AG04449 (cell line): Measurements from ENCODE around the gene CNN2.

ENCODE experiments used
- CTCF ChIA-PET: fragments of 350-600 bp; formaldehyde crosslinking; extraction: SDS; loops from one replicate; lab custom pipeline; 2021; ENCODE audit warnings: antibody characterized with exemption; lab: Yijun Ruan, JAX
- POLR2A ChIA-PET: fragments of 400-600, 350-600 bp; formaldehyde crosslinking; extraction: SDS; loops from one replicate; lab custom pipeline; 2020; ENCODE audit warnings: antibody characterized with exemption, inconsistent platforms; lab: Yijun Ruan, JAX
- DNase-seq: peaks from one replicate; pipeline ENCODE4 v3.0.0-alpha.2; 2010; ENCODE audit warnings: low read depth, low spot score
- H3K4me3 ChIP-seq: 2 replicates; pipeline ENCODE4 v1.5.1; 2011; ENCODE audit warnings: low read depth, mild to moderate bottlenecking, control low read depth, low read length
- TF ChIP-seq, protein P1 (sequence below): IDR thresholded peaks from one replicate; pipeline ENCODE4 v1.5.1; 2011; ENCODE audit warnings: mild to moderate bottlenecking, moderate library complexity, low read length, control low read depth, inconsistent platforms; ENCODE audit not compliant: insufficient read depth; ENCODE audit errors: missing control alignments

CNN2 gene

DNA sequence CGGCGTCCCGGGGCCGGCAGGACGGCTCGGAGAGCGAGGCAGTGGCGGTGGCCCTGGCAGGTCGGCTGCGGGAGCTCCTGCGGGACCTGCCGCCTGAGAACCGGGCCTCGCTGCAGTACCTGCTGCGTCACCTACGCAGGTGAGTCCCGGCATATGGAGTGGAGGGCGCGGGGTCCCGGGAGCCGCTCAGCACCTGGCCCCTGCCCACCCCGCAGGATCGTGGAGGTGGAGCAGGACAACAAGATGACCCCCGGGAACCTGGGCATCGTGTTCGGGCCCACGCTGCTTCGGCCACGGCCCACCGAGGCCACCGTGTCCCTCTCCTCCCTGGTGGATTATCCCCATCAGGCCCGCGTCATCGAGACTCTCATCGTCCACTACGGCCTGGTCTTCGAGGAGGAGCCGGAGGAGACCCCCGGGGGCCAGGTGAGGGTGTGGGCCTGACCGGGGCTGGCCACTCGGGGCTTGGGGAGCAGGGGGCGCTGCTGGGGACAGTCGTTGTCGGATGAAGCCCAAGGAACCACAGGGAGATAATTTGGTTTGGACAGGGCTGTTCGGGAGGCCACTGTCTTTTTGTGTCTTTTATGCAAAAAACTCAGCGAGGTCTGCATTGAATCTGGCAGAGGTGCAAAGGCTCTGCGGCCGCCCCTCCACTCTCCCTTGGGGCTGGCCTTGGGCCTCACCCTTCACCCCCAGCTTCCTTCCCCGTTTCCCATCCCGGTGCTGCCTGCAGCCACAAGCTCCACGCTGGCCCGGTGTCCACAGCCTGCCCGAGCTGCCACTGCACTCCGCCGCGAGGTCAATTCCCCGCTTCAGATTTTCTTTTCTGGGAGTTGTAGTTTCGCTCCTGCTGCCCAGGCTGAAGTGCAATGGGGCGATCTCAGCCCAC, 56.8 kb downstream of the CNN2 start:
- ChIA-PET CTCF (interaction anchor here (1.3 kb wide), 1 partner anchor 10 kb away, joined by 3 read pairs; no protein-coding TSS in a partner anchor), POLR2A (interaction anchor here (0.6 to 1.7 kb wide), 2 partner anchors 11 to 48 kb away, joined by 3 to 5 read pairs; no protein-coding TSS in a partner anchor)
- H3K4me3 ChIP-seq: no peak overlapping the region
- no peak for DNase-seq
- TF ChIP-seq, protein P1, sequence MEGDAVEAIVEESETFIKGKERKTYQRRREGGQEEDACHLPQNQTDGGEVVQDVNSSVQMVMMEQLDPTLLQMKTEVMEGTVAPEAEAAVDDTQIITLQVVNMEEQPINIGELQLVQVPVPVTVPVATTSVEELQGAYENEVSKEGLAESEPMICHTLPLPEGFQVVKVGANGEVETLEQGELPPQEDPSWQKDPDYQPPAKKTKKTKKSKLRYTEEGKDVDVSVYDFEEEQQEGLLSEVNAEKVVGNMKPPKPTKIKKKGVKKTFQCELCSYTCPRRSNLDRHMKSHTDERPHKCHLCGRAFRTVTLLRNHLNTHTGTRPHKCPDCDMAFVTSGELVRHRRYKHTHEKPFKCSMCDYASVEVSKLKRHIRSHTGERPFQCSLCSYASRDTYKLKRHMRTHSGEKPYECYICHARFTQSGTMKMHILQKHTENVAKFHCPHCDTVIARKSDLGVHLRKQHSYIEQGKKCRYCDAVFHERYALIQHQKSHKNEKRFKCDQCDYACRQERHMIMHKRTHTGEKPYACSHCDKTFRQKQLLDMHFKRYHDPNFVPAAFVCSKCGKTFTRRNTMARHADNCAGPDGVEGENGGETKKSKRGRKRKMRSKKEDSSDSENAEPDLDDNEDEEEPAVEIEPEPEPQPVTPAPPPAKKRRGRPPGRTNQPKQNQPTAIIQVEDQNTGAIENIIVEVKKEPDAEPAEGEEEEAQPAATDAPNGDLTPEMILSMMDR: no peak

- ChIA-PET POLR2A (interaction anchor here (0.7 to 1.7 kb wide), 2 partner anchors 8 to 10 kb away, joined by 4 to 5 read pairs; no protein-coding TSS in a partner anchor), CTCF (interaction anchor here (0.5 to 1.7 kb wide), 3 partner anchors 10 to 104 kb away, joined by 3 to 5 read pairs (median 3); partner anchors contain the start of gene ARHGAP45)
- DNase-seq: no peak
- TF ChIP-seq, protein P1: no peak
- H3K4me3 ChIP-seq: no peak overlapping the region
These were observed 57.8 kb downstream of the CNN2 start for GRCh38 chr19:1084024-1084868.

DNA sequence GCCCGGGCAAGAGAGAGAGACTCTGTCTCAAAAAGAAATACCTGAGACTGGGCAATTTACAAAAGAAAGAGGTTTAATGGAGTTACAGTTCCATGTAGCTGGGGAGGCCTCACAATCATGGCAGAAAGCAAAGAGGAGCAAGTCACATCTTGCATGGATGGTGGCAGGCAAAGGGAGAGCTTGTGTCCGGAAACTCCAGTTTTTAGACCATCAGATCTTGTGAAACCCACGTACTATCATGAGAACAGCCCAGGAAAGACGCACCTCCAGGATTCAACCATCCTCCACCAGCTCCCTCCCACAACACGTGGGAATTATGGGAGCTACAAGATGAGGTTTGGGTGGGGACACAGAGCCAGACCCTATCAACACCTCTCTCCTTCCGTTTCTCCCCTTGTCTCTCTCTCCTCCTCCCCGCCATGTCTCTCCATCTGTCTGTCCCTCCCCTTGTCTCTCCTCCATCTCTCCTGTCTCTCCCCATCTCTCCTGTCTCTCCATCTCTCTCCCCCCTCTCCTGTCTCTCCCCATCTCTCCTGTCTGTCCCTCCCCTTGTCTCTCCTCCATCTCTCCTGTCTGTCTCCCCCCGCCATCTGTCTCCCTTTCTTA, 58.7 kb downstream of the CNN2 start:
- POLR2A ChIA-PET: interaction anchor here (0.6 to 1.8 kb wide), 4 partner anchors 9 to 1245 kb away, joined by 3 to 6 read pairs (median 4); partner anchors contain the start of gene CNN2
- CTCF ChIA-PET: interaction anchor here (0.9 to 1.7 kb wide), 4 partner anchors 9 to 109 kb away, joined by 3 to 5 read pairs (median 3); partner anchors contain the start of gene ARHGAP45
- H3K4me3 ChIP-seq: no peak overlapping the region
- DNase-seq: no peak
- TF ChIP-seq, protein P1: no peak

GRCh38 chr19:1085676-1086442, 59.5 kb downstream of the CNN2 start:
- POLR2A ChIA-PET: interaction anchor here (0.6 to 1.8 kb wide), 4 partner anchors 13 to 64 kb away, joined by 3 to 6 read pairs (median 4); partner anchors contain the start of genes CNN2 and RNU6-2
- no peak for DNase-seq
- CTCF ChIA-PET: interaction anchor here (0.9 to 1.7 kb wide), 3 partner anchors 19 to 109 kb away, joined by 3 to 5 read pairs (median 3); partner anchors contain the start of gene ARHGAP45
- no peak overlapping the region for H3K4me3 ChIP-seq
- TF ChIP-seq, protein P1: no peak

GRCh38 chr19:1086613-1087012, 60.2 kb downstream of the CNN2 start:
- no peak overlapping the region for H3K4me3 ChIP-seq
- CTCF ChIA-PET: no interaction called here
- POLR2A ChIA-PET: interaction anchor here (0.6 to 1.8 kb wide), 3 partner anchors 14 to 65 kb away, joined by 3 to 6 read pairs (median 4); partner anchors contain the start of genes CNN2 and RNU6-2
- DNase-seq: no peak
- TF ChIP-seq, protein P1: no peak
